Measurements from ENCODE around the gene C2orf76.
A peak's percentile ranks its signal among the peaks of the same experiment; 100 is the strongest.

C2orf76 gene

GRCh38 chr2:119366649-119367471, at the start of gene C2orf76, which contains the start of gene DBI:
Gene C2orf76 (minus strand): TSS chr2:119366834. CDS start chr2:119339959, 26,875 bp downstream.
Gene DBI (plus strand): TSS chr2:119366977. CDS start chr2:119367052, 75 bp downstream.
- no peak for TF ChIP-seq CTCF (IDR thresholded peaks at IDR 0.05; ENCODE audit: control insufficient read depth, insufficient read depth, low read depth, low read length, missing control alignments)
- peak within 1 kb of the TSS; percentile 91 for H3K4me3 ChIP-seq (ENCODE audit: control insufficient read depth, low read depth, low read length)
- DNase-seq (ENCODE audit: low read depth) = peak; percentile 67

- no peak overlapping the region for H3K4me3 ChIP-seq (ENCODE audit: control insufficient read depth, low read depth, low read length)
- no peak for DNase-seq (ENCODE audit: low read depth)
- TF ChIP-seq CTCF (IDR thresholded peaks at IDR 0.05; ENCODE audit: control insufficient read depth, insufficient read depth, low read depth, low read length, missing control alignments) = no peak
Observed at GRCh38 chr2:119415630-119416029, 49.0 kb upstream of the C2orf76 start.

GRCh38 chr2:119414894-119415293, 48.3 kb upstream of the C2orf76 start:
- no peak for DNase-seq (ENCODE audit: low read depth)
- no peak overlapping the region for H3K4me3 ChIP-seq (ENCODE audit: control insufficient read depth, low read depth, low read length)
- TF ChIP-seq CTCF (IDR thresholded peaks at IDR 0.05; ENCODE audit: control insufficient read depth, insufficient read depth, low read depth, low read length, missing control alignments) = no peak

GRCh38 chr2:119409506-119409905, 42.9 kb upstream of the C2orf76 start:
- no peak for TF ChIP-seq CTCF (IDR thresholded peaks at IDR 0.05; ENCODE audit: control insufficient read depth, insufficient read depth, low read depth, low read length, missing control alignments)
- no peak overlapping the region for H3K4me3 ChIP-seq (ENCODE audit: control insufficient read depth, low read depth, low read length)
- DNase-seq (ENCODE audit: low read depth) = no peak

- DNase-seq (ENCODE audit: low read depth) = no peak
- no peak for TF ChIP-seq CTCF (IDR thresholded peaks at IDR 0.05; ENCODE audit: control insufficient read depth, insufficient read depth, low read depth, low read length, missing control alignments)
- no peak overlapping the region for H3K4me3 ChIP-seq (ENCODE audit: control insufficient read depth, low read depth, low read length)
Observed at GRCh38 chr2:119408221-119408619, 41.6 kb upstream of the C2orf76 start.

- no peak for DNase-seq (ENCODE audit: low read depth)
- TF ChIP-seq CTCF (IDR thresholded peaks at IDR 0.05; ENCODE audit: control insufficient read depth, insufficient read depth, low read depth, low read length, missing control alignments) = peak; percentile 70
- no peak overlapping the region for H3K4me3 ChIP-seq (ENCODE audit: control insufficient read depth, low read depth, low read length)
Observed at GRCh38 chr2:119407430-119408220, 41.0 kb upstream of the C2orf76 start.

All from AG09309 (cell line).